Measurements from ENCODE around the gene HDAC4.

GRCh38 chr2:239160226-239161143 lies 240.3 kb downstream of the HDAC4 start:
- TF ChIP-seq ZNF384 (IDR thresholded peaks at IDR 0.05) (no peak), HDGF (IDR thresholded peaks at IDR 0.05; ENCODE audit: borderline replicate concordance) (no peak), PKNOX1 (IDR thresholded peaks at IDR 0.05) (no peak), ARNT (IDR thresholded peaks at IDR 0.05) (no peak), FOXM1 (IDR thresholded peaks at IDR 0.05; ENCODE audit: borderline replicate concordance) (no peak), SUZ12 (IDR thresholded peaks at IDR 0.05) (no peak), FOXA1 (IDR thresholded peaks at IDR 0.05) (no peak), FOXK2 (IDR thresholded peaks at IDR 0.05) (no peak), SP1 (IDR thresholded peaks at IDR 0.05) (no peak), ELF4 (IDR thresholded peaks at IDR 0.05) (no peak), NFRKB (IDR thresholded peaks at IDR 0.05) (no peak)

Data from HEK293T (cell line).